ENCODE results near the gene SYNDIG1.

The SYNDIG1 gene

DNA sequence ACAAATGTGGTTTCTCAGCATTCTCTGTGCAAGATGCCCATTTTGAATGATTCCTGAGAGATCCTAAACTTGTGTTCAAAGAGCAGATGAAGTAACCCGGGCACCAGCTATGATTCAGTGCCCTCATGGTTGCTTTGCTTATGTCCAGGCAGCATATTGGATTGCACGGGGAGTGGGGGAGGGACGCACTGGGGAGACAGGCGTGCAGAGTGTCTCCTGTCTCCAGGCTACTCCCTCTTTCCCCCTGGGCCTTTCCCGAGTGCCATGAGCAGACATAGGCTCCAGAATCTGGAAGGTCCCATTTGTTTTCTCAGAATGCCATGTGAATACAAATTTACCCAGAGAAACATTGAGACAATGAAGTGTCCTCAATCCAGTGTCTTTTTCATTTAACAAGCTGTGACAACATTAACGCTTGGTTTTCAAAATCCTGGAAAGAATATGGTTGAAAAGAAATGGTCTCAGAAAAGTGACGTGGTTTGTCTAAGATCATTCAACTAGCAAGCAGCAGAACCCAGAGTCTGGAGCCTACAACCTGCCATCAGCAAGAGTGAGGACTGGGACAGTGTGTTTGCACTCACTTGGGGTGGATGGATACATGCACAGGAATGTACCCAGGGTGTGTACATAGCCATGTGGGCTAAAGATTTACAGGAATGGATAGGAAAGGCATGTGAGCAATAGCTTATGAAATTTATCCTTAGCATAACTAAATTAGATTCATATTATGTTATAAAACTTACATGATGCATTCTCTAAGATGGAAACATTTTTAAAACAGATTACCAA is 4.2 kb downstream of the SYNDIG1 start:
- no peak for DNase-seq

DNA sequence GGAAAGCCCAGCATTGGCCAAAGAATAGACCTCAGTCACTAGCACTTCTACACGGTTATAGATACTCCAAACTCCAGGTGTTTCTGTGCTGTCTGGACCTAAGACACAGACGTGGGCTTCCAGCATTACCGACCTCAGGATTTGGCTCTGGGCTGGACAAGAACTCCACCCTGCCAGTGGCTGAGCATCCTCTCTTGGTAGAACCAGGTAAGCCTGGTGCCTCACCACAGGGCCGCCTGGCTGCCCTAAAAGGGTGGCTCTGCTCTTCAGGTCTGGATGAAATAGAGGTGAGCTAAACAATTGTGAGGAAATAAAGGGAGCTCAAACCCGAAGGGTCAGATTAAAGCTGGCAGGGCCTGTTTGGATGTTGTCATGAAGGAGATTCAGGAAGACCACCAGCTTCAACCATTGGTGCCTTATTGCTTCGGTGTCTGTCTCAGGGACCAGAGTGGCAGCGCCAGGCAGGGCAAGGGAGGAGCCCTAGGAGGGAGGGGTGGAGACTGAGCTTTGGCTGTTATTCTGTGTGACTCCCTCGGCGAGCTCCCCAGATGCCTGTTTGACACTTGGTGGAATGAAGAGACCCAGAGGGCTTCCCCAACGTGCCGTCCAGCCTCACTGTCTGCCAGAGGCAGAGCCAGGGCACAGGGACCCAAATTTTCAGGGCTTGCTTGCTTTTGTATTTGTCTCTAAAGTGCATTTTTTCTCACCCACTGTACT is 8.6 kb downstream of the SYNDIG1 start:
- no peak for DNase-seq

DNA sequence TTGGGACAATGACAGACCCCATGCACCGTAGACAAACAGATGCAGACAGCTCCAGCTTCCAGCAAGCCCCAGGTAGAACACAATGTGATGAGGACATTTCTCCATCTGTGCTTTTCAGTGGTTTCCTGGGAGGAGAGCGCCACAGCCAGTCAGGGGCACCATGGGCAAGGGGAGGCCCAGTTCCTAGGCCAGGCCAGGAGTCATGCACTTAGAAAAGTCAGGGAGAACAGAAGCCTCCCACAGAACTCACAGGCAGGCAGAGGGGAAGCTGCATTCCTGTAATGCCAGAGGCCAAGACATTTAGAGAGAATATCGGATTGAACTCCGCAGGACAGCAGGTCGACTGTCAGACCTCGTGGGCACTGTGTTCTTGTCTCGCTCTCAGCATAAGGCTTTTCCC is 9.2 kb downstream of the SYNDIG1 start:
- no peak for DNase-seq

DNA sequence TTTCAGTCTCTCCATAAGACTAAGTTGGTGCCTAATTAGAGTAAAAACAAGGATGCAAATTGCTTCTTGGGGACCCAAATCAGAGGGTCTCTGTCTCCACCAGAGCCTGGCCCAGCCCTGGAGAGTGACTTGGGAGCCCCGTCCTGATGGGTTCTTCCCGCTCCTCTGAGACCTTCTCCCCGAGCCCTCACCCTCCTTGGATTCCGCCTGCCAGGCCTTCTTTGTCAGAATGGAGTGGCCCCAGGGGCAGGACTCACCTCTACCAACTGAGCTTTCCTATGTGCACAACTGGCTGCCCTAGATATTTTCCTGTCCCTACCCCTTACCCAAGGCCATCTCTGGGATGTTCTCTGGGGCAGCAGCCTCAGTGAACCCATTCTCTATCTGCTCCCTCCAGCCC is 9.7 kb downstream of the SYNDIG1 start:
- DNase-seq, result no peak

- DNase-seq, result no peak
Observed at GRCh38 chr20:24479595-24479994, 10.2 kb downstream of the SYNDIG1 start.

DNA sequence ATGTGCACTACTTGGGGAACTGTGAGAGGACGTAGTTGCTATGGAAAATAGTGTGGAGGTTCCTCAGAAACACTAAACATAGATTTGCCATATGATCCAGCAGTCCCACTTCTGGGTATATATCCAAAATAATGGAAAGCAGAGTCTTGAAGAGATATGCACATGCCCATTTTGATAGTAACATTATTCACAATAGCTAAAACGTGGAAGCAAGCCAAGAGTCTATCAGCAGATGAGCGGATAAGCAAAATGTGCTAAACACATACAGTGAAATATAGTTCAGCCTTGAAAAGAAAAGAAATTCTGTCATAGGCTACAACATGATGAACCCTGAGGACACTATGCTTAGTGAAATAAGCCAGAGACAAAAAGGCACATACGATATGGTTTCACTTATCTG is 11.1 kb downstream of the SYNDIG1 start:
- no peak for DNase-seq

DNA sequence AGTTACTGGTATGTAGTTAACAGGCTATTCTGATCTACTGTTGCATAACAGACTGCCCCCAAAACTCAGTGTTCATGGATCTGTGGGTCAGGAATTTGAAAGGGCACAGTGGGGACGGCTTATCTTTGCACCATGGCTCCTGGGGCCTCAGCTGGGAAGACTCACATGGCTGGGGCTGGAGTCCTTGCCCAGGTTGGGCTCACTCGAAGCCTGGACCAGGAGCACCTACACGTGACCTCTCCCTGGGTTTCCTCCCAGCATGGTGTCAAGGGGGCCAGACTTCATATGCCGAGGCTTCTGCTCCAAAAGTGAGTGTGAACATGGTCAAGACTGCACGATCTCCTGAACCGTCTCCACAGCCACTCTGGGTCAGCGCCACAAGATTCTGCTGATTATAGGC is 11.7 kb downstream of the SYNDIG1 start:
- no peak for DNase-seq

DNA sequence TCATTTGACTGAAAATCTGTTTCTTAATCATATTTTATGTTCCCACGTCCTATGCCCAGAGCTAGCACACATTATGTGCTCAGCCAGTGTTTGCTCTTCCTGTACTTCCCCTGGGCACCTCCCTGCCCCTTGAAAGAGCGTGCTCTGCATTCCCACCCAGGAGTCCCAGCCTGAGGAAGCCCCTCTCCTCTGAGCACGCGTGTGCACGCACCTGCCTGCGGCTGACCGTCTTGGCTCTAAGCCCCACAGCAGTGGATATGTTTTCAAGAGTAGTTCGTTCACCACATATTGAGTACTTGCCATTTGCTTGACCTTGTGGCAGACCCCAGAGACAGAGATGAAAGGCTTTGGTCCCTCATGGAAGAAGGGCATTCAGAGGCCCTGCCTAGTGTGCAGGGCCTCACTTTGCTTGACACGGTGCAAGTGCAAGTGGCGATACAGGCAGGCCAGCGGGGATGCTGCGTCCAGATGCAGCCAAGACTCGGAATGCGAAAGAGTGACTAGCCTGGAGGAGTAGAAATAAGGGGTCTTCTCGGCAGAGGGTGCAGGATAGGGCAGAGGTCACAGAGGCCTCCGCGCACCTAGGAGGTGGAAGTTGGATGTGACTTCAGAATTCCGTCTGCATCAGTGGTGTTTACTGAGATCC is 14.1 kb downstream of the SYNDIG1 start:
- no peak for DNase-seq

DNA sequence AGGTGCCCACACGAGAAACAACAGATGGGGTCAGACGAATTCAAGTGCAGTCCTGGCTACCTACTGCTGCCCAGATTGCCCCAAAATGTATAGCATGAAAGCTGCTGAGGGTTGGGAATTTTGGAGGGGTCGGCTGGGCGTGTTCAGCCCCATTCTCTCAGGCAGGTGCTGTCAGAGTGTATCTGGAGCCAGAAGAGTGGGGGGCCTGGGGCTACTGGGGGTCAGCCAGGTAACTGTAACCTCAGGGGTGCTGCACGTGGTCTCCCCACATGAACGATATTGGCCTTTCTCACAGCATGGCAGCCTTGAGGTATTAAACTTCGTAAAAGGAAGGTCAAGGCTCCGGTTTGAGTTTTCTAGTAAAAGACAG is 14.6 kb downstream of the SYNDIG1 start:
- no peak for DNase-seq

GRCh38 chr20:24485981-24486380 is 16.6 kb downstream of the SYNDIG1 start:
- DNase-seq, result no peak

- no peak for DNase-seq
Observed at GRCh38 chr20:24487240-24487639, 17.8 kb downstream of the SYNDIG1 start.

GRCh38 chr20:24487648-24488047 is 18.2 kb downstream of the SYNDIG1 start:
- DNase-seq, result no peak

DNA sequence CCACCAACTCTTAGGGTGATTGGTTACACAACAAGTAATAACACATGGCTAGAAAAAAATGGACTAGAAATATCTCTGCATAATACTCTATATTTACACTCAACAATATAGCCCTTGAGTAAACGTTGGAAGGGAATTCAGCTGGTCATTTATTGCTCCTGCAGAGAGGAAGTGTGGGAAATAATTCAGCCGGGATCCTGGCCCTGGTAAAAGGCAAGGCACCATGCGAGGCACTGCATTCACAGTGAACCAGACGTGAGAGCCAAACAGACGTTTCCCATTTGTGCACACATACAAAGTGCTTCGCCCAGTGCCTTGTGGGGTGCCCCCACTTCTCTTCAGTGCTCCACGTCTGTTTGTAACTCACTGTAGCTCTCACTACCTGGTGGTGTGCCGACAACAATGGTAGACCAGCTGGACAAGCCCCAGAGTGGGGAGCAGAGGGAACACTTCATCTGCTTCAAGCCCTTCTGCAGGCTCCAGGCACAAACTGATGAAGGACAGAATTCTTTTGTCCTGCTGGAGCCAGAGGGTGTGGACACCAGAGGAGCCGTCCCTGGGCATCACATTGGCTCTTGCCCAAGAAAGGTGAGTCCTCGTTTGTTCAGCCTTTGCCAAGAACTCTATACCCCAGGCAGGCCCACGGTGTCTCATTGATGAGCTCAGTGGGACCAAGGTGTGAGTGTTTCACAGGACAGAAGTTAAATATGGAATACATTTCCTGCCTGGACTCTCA is 18.8 kb downstream of the SYNDIG1 start:
- no peak for DNase-seq

- DNase-seq, result no peak
Observed at GRCh38 chr20:24488800-24489175, 19.4 kb downstream of the SYNDIG1 start.

- DNase-seq, result no peak
Observed at GRCh38 chr20:24489193-24489592, 19.8 kb downstream of the SYNDIG1 start.

GRCh38 chr20:24489631-24490260 is 20.3 kb downstream of the SYNDIG1 start:
- no peak for DNase-seq

DNA sequence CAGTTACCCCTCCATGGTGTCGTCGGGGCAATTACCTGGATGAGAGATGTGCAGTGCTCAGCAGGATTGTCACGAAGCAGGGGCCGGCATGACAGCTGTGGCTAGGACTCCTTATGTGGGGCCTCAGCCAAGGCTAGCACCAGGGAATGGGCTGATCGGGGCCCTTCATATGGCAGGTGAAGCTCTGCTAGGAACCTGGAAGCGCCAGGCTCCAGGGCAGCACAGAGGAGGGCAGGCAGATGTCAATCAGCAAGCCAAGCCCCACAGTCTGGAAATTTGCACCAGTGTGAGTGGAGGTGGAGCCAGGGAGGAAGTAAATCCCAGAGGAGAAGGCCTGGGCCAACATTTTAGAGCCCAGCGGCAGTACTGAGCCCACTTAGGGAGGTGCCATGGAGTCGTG is 21.2 kb downstream of the SYNDIG1 start:
- no peak for DNase-seq

DNA sequence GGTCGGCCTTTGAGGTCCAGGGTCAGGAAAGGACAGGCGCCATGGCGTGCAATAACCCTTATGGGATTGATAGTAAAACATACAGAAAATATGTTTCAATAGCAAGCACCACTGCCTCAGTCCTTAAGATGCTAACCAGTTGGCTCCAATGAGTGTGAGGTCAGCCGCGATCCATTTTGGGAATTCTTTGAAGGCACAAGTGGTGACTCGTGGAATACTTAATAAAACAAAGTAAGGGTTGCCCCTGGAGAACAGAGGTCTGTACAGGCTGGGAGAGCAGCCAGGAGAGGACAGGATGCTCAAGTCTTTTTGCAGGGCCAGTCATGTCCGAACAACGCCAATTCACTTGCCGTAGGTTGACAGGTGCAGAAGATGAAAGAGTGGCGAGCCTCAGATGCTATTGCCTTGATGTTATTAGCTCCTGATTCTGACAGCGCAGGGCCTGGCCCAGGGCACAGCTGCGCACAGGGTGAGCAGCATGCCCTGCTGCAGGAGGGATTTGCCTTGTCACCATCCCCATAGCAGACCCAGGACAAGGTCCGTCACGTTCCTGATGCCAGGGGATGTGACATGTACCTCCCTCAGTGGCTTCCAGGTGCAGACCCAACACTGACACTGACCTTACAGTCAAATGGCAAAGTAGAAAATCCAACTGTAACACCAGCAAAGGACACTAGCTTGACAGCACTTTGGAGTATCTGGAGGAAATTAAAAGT is 21.8 kb downstream of the SYNDIG1 start:
- DNase-seq, result no peak

DNA sequence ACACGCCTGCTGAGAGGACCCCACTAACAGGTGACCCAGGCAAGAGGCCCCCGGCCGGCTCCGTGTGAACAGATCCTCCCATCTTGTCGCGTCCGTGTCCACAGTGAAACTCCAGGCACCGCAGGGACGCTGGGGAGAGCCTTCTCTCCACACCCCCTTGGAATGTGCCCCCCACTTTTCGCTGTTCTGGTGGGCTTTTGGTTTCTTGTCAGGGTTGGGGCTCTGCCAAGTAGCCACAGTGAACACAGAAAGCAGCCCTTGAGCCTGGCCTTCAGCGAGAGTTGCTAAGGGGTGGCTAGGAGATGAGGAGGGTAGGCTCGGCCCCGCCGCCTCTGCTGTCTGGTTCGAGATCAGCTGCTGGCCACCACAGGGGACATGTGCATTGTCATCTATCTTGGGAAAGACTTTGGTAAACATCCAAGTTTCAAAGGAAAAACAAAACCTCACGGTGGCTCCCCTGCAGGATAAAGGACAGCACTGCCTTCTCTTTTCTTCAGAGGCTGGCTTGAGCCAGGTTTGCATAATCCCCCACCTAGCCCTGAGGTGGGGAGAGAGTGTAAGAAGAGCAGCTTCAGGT is 22.7 kb downstream of the SYNDIG1 start:
- DNase-seq, result no peak

DNA sequence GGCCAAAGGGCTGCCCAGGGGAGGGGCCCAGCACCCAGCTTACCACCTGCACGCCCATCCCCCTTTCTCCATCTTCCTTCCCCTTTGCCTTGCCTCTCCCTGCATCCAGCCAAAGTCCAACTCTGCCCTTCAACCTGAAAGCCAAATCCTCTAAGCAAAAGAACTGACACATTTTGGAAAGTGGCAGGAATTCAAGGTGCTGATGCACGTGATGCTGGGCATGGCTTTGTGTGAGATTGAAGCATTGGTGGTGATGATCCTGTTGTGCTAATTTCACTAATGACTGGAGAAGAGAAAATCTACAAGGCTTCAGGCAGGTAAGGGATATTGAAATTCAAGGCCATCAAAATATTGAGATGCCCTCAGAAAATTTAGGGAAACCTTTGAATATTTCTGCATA is 23.3 kb downstream of the SYNDIG1 start:
- DNase-seq, result no peak

DNA sequence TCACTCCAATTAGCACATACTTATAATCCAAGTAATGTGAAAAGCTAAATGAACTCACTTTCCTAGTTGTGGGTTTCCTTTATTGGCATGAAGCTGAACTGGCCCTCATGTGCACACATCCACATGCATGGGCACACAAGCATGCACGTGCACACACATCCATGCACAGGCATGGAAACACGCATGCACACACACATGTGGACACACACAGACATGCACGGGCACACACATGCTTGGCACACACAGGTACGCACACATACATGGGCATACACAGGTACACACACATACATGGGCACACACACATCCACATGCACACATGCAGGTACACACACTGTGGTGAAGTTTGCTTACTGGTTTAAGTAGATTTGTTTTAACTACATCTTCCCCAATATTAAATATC is 23.8 kb downstream of the SYNDIG1 start:
- DNase-seq, result no peak
